ENCODE data around the gene INPP4B.

The INPP4B gene

DNA sequence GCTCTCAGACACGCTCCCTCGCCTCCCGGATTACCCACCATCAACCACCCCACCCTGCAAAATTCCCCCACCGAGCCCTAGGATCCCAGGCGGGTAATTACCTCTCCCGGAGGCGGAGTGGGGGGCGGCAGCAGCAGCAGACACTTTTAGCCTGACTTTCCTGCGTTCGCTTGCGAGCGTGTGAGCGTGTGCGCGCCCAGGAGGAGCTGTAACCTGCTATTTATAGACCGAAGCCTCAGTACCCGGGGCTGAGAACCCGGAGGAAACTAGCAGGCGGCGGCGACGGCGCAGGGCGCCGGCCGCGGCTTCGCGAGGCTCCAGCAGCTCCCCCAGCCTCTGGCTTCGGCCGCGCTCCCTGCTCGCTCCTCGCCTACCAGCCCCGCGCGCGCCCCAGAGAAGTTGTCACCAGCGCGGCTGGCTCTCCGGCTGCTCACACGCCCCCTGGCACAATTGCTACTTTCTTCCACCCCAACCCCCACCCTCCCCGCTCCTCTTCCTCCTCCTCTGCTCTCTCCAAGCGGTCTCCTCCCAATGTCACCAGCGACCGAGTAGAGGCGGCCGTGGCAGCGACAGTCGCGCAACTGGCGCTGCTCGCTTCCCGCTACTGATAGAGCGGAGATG lies at the start of gene INPP4B:
Gene INPP4B (minus strand): TSS at position 194 of the 621 bp plus-strand sequence.
- TF ChIP-seq POLR2A (IDR thresholded peaks at IDR 0.05; ENCODE audit: low read depth, low read length), result no peak
- DNase-seq (ENCODE audit: insufficient read length, low spot score) (peak; percentile 7), FAIRE-seq (no peak)

DNA sequence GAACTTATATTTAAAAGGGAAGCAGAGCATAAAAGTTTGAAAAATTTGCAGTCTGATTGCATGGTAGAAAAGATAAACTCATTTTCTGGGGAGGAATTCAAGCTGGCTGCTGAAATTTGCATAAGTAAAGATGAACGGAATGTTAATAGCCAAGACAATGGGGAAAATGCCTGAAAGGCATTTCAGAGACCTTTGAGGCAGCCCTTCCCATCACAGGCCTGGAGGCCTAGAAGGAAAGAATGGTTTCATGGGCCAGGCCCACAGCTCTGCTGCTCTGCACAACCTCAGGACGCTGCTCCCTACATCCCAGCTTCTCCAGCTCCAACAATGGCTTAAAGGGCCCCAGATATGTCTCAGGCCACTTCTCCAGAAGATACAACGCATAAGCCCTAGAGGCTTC lies 46.9 kb upstream of the INPP4B start:
- DNase-seq (ENCODE audit: insufficient read length, low spot score) (no peak), FAIRE-seq (no peak)
- TF ChIP-seq POLR2A (IDR thresholded peaks at IDR 0.05; ENCODE audit: low read depth, low read length), result no peak

DNA sequence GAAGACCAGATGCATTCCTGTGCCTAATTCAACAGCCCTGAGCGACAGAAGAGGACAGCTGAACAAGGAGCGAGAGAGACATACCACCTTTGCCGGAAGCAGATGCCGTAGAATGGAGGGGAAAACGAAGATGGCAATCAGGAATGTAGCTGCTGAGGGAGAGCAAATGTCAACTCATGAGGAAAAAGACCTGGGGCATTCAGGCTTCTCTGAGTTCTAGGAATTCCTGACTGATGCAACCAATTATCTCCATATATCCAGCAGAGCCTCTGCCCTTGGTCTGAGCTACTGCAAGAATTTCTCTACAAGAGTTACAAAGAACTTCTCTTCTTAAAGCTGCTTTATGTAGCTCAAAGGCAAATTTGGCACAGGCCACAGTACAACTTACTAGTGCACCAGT lies 40.5 kb upstream of the INPP4B start:
- TF ChIP-seq POLR2A (IDR thresholded peaks at IDR 0.05; ENCODE audit: low read depth, low read length), result no peak
- no peak for FAIRE-seq
- DNase-seq (ENCODE audit: insufficient read length, low spot score), result no peak

DNA sequence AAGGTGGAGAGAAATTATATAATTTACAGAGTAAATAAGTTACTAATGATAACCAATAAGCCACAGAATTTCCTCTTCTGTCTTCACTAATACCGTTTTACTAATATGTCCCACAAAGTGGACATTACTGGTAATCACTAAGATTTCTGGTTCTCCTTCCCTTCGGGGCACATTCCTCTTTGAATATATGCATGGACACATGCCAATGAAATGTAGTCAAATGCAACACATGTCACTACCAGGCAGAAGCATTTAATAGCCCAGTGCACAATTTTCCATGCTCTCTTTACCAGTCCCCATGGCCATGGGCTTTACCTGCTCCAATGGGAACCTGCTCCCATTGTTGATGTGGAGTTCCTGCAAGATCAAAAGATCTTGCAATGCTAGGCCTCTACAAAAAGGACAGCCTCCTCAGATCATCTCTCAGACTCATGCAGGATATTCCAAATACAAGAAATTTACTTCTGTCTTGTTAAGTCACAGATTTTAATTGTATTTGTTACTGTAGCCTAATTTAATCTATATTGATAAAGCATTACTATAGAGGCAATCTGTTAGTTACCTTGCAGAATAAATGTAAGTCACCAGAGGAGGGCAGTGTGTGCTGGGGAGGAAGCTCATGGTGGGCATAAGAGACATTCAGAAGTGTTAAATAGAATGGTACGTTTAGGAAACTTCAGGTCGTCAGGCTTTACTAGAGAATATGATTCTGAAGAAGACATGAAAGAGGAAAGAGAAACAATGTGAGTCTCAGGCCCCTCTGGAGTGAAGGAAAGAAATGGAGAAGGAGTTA lies 37.1 kb upstream of the INPP4B start:
- FAIRE-seq (no peak), DNase-seq (ENCODE audit: insufficient read length, low spot score) (no peak)
- TF ChIP-seq POLR2A (IDR thresholded peaks at IDR 0.05; ENCODE audit: low read depth, low read length), result no peak

DNA sequence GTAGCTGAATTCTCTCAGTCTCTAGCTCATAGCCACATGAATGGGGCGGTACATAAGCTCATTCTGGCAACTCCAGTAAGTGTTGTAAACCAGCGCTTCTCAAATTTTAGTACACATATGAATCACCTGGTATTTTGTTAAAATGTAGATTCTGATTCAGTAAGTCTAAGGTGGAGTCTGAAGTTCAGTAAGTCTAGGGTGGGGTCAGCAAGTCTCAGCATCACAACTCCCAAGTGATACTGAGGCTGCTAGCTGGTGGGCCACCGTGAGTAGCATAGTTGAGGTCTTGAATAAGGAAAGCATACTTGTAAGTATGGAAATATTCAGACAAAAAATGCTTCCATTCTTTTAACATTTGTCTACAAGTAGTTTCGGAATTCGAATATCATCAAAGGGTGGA lies 36.1 kb upstream of the INPP4B start:
- no peak for FAIRE-seq
- no peak for TF ChIP-seq POLR2A (IDR thresholded peaks at IDR 0.05; ENCODE audit: low read depth, low read length)
- no peak for DNase-seq (ENCODE audit: insufficient read length, low spot score)

DNA sequence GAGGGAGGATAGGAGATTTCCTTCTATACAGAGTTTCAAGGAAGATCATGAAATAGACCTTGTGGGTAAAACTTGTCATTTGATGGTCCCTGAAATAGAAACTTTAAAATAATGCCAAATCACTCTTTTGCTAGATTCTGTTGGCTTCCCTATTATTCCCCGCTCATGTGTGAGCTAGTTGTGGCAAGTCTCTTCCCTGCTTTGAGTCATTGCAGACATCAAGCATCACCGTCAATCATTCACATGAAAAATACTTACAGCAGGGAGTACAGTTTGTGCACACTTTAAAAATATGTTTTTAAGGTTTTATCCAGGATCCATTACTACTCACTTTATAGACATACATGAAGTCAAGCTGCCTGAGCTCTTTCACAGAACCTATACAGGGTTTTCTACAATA lies 35.2 kb upstream of the INPP4B start:
- no peak for FAIRE-seq
- no peak for DNase-seq (ENCODE audit: insufficient read length, low spot score)
- no peak for TF ChIP-seq POLR2A (IDR thresholded peaks at IDR 0.05; ENCODE audit: low read depth, low read length)

DNA sequence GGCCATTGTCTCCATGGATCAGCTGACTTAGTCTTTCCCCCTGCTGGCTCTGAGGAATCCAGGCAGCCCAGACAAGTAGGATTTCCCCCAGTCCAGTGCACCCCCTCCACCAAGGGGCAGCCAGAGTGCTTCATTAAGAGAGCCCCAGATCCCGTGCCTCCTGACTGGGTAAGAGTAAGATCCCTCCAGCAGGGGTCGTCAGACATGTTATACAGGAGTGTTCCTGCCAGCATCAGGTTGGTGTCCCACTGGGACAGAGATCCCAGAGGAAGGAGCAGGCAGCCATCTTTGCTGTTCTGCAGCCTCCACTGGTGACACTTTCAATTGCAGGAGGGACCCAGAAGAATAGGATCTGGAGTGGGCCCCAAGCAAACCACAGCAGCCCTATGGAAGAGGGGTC lies 29.0 kb upstream of the INPP4B start:
- FAIRE-seq, result no peak
- no peak for DNase-seq (ENCODE audit: insufficient read length, low spot score)
- TF ChIP-seq POLR2A (IDR thresholded peaks at IDR 0.05; ENCODE audit: low read depth, low read length), result no peak

DNA sequence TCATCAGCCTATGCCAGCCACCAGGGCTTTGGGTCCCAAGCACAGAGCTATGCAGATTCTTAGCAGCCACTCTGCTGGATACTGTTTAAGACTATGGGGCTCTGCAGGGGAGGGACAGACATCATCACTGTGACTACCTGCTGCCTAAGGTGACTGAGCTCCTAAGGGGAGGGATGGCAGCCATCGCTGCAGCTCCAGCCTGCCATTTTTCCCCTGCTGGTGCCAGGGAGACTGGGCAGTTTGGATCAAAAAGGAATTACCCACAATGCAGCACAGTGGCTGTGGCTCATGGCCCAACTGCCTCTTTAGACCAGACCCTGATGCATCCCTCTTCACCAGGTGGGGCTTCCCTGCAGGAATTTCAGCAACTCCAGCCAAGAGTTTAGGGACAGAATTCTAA lies 28.6 kb upstream of the INPP4B start:
- no peak for TF ChIP-seq POLR2A (IDR thresholded peaks at IDR 0.05; ENCODE audit: low read depth, low read length)
- FAIRE-seq (no peak), DNase-seq (ENCODE audit: insufficient read length, low spot score) (no peak)

DNA sequence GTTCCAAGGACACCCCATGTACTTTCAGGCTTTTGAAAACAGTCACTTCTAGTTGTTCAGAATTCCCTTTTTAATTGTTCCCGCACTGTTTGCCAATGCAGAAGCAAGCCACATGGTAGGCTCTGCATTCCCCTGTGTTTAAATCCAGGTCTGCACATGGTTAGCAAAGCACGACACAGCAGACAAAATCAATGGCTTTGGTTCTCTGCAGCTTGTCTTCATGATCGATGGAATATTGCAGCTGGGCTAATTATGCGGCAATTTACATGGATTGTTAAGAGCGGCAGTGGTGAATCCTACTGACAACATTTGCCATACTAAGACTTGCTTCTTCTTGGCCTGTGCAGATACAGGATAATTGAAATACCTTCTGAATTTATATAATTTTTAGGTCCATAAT lies 20.6 kb upstream of the INPP4B start:
- FAIRE-seq (no peak), DNase-seq (ENCODE audit: insufficient read length, low spot score) (no peak)
- TF ChIP-seq POLR2A (IDR thresholded peaks at IDR 0.05; ENCODE audit: low read depth, low read length), result no peak

DNA sequence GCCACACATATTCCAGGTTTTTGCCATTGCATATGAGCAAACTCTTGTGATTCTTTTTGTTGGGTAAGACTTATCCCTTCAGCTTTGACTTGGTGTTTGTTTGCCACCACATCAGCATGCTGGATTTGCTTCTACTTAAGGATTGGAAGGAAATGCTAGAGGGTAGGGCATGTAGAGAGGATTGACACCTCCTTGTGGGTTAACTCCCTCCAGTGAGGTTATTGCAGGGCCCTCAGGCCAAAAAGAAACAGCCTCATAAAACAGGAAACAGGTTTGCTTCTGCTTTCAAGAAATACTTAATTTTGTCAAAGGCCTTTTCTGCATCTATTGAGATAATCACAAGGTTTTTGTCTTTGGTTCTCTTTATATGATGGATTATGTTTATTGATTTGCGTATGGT lies 15.2 kb upstream of the INPP4B start:
- no peak for FAIRE-seq
- no peak for TF ChIP-seq POLR2A (IDR thresholded peaks at IDR 0.05; ENCODE audit: low read depth, low read length)
- no peak for DNase-seq (ENCODE audit: insufficient read length, low spot score)

DNA sequence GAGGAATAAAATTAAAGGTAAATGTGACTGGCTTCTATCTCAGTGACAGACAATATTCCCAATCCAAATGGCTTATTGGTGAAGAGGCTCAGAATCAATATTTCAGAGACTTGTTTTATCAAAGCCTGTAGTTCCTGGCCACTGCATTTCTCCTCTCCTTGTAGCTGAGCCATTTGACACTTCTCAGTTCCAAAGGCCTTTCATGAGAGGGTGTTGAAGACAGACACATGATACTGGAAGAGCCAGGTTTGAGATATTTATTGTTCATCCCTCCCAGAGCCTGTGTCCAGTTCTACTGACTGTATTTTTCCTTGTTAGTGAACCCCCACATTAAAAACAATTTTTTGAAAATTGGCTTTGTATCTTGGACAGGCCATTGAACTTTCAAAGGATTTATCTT lies 12.9 kb upstream of the INPP4B start:
- TF ChIP-seq POLR2A (IDR thresholded peaks at IDR 0.05; ENCODE audit: low read depth, low read length), result no peak
- no peak for DNase-seq (ENCODE audit: insufficient read length, low spot score)
- no peak for FAIRE-seq

DNA sequence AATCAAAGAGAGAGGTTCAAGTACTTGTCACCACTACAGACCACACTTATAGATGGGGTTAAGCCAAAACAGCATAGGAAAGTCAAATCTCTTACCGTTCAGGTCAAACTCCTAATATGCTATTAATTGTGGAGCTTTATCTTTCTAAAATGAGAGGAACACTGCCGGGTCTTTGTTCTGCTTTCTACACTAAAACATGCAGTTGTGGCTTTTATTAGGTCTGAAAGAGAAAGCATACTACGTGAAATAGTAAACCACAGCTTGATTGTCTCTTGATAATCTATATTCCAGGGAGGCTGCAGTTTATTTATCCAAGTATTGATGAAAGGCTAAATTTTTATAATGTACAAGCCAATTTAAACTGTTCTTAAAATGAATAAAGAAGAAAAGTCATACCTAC lies 12.3 kb upstream of the INPP4B start:
- no peak for DNase-seq (ENCODE audit: insufficient read length, low spot score)
- no peak for TF ChIP-seq POLR2A (IDR thresholded peaks at IDR 0.05; ENCODE audit: low read depth, low read length)
- no peak for FAIRE-seq

DNA sequence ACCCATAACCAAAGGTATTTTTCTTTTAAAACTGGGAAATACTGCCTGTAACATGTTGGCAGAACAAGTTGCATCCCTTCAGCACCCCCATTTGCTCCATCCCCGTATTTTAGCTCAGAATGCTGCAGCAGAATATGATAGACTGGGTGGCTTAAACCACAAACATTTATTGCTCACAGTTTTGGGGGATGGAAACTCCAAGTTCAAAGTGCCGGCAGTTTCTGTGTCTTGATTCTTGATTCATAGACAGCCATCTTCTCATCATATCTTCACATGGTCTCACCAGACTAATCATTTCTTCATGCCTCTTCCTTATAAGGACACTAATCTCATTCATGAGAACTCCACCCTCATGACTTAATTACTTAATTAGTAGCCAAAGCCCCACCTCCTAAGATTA lies 10.5 kb upstream of the INPP4B start:
- no peak for FAIRE-seq

DNA sequence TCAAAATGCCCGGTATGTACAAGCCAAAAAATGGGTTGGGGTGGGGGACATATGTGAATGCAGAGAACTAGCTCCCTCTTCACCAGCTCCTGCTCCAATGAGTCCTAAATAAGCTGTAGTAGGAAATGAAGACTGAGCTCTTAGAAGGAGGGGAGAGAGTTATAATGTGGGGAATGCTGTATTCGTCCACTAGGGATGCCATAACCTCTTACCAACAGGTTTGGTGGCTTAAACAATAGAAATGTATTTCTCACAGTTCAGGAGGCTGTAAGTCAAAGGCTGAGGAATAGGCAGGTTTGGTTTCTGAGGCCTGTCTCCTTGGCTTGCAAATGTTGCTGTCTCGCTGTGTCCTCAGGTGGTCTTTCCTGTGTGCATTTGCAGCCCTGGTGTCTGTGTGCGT lies 4.4 kb upstream of the INPP4B start:
- FAIRE-seq (no peak), DNase-seq (ENCODE audit: insufficient read length, low spot score) (no peak)
- no peak for TF ChIP-seq POLR2A (IDR thresholded peaks at IDR 0.05; ENCODE audit: low read depth, low read length)

More for the DNA sequence above, 10.5 kb upstream of the INPP4B start:
- no peak for TF ChIP-seq POLR2A (IDR thresholded peaks at IDR 0.05; ENCODE audit: low read depth, low read length)
- DNase-seq (ENCODE audit: insufficient read length, low spot score), result no peak

All from H54 (cell line).